Mesendoderm (in vitro differentiated cells): ENCODE results near the gene C11orf98. TPM values are rescaled to one million over a fixed set of nuclear protein-coding genes. Genes with fewer than 3 reads are reported as not detected.
A peak's percentile ranks its signal among the peaks of the same experiment; 100 is the strongest.

Source experiments
- DNase-seq: peaks from one replicate; pipeline ENCODE4 v3.0.0; 2013
- H2AK5ac ChIP-seq: 2 replicates; pipeline ENCODE4 v1.6.1; 2013; ENCODE audit warnings: low read length, inconsistent platforms
- H2BK120ac ChIP-seq: 2 replicates; pipeline ENCODE4 v1.6.1; 2013; ENCODE audit warnings: low read depth, mild to moderate bottlenecking, low read length, moderate library complexity, mixed read lengths
- H2BK15ac ChIP-seq: replicated peaks from 2 replicates; pipeline ENCODE4 v1.6.1; 2013; ENCODE audit warnings: low read depth, mild to moderate bottlenecking, moderate library complexity
- H2BK5ac ChIP-seq: 2 replicates; pipeline ENCODE4 v1.6.1; 2013; ENCODE audit warnings: low read length, inconsistent platforms
- H3K18ac ChIP-seq: 2 replicates; pipeline ENCODE4 v1.6.1; 2013; ENCODE audit warnings: mild to moderate bottlenecking, low read length, mixed read lengths
- H3K23ac ChIP-seq: one replicate; pipeline ENCODE4 v1.6.1; 2013; ENCODE audit warnings: low read length
- H3K27ac ChIP-seq: 2 replicates; pipeline ENCODE4 v1.5.1; 2013; ENCODE audit warnings: low read depth, mild to moderate bottlenecking, inconsistent platforms, low read length, moderate library complexity
- H3K27me3 ChIP-seq: 2 replicates; pipeline ENCODE4 v1.6.1; 2013; ENCODE audit warnings: low read length, control low read depth, mild to moderate bottlenecking, inconsistent platforms; ENCODE audit not compliant: insufficient read depth, poor library complexity
- H3K36me3 ChIP-seq: 2 replicates; pipeline ENCODE4 v1.6.1; 2013; ENCODE audit warnings: low read length, inconsistent platforms; ENCODE audit not compliant: control insufficient read depth, insufficient read depth
- H3K4ac ChIP-seq: one replicate; pipeline ENCODE4 v1.6.1; 2013; ENCODE audit warnings: low read depth, mild to moderate bottlenecking, low read length, moderate library complexity
- H3K4me1 ChIP-seq: 2 replicates; pipeline ENCODE4 v1.6.1; 2013; ENCODE audit warnings: low read depth, low read length, inconsistent platforms; ENCODE audit not compliant: control insufficient read depth
- H3K4me2 ChIP-seq: 2 replicates; pipeline ENCODE4 v1.6.1; 2013; ENCODE audit warnings: low read length
- H3K4me3 ChIP-seq: 2 replicates; pipeline ENCODE4 v1.5.1; 2013; ENCODE audit warnings: mild to moderate bottlenecking, low read length
- H3K56ac ChIP-seq: one replicate; pipeline ENCODE4 v1.6.1; 2013; ENCODE audit warnings: low read length
- H3K79me1 ChIP-seq: 2 replicates; pipeline ENCODE4 v1.6.1; 2013; ENCODE audit warnings: low read length, inconsistent platforms
- H3K79me2 ChIP-seq: 2 replicates; pipeline ENCODE4 v1.6.1; 2013; ENCODE audit warnings: mild to moderate bottlenecking, low read length; ENCODE audit not compliant: control insufficient read depth, insufficient read depth
- H3K9ac ChIP-seq: 2 replicates; pipeline ENCODE4 v1.6.1; 2013; ENCODE audit warnings: low read length, inconsistent platforms
- H4K5ac ChIP-seq: one replicate; pipeline ENCODE4 v1.6.1; 2013; ENCODE audit warnings: low read length
- H4K8ac ChIP-seq: one replicate; pipeline ENCODE4 v1.6.1; 2013; ENCODE audit warnings: low read depth, mild to moderate bottlenecking, control low read depth, low read length, moderate library complexity
- WGBS: extraction: QIAGEN DNeasy Blood & Tissue Kit; methylation state at CpG from one replicate; pipeline ENCODE4 v1.1.7; 2013; ENCODE audit warnings: low lambda C conversion rate, missing lambda C conversion rate; ENCODE audit not compliant: insufficient coverage; ENCODE audit errors: extremely low coverage; 5-methylcytosine and 5-hydroxymethylcytosine counted together
- small RNA-seq: library from polyadenylated mRNA; stranded (forward); fragments of <200 nt; extraction: miRNeasy Mini kit (QIAGEN cat#:217004); gene quantifications from one replicate; pipeline ENCODE3, GENCODE V24; 2013; ENCODE audit not compliant: insufficient read depth

Gene C11orf98

DNA sequence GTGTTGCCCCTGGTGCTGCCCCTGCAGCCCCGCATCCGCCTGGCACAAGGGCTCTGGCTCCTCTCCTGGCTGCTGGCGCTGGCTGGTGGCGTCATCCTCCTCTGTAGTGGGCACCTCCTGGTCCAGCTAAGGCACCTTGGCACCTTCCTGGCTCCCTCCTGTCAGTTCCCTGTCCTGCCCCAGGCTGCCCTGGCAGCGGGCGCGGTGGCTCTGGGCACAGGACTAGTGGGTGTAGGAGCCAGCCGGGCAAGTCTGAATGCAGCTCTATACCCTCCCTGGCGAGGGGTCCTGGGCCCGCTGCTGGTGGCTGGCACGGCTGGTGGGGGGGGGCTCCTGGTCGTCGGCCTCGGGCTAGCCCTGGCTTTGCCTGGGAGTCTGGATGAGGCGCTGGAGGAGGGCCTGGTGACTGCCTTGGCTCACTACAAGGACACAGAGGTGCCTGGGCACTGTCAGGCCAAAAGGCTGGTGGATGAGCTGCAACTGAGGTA, 51.7 kb downstream of the C11orf98 start:
- Histone ChIP-seq H3K27ac (peak overlapping the region; percentile 32), H2BK15ac (no peak overlapping the region), H3K18ac (no peak overlapping the region), H3K27me3 (no peaks in the 10 kb centered on the region), H3K23ac (no peak overlapping the region), H3K4ac (no peak overlapping the region), H3K4me3 (no peak overlapping the region), H3K4me1 (peaks cover 6% of the 10 kb centered on the region), H2BK5ac (no peak overlapping the region), H3K9ac (no peak overlapping the region), H2AK5ac (no peak overlapping the region), H3K56ac (peak overlapping the region; percentile 1), H3K36me3 (no peaks in the 10 kb centered on the region), H2BK120ac (no peak overlapping the region), H4K8ac (no peak overlapping the region), H3K4me2 (no peak overlapping the region), H4K5ac (no peak overlapping the region), H3K79me2 (no peaks in the 10 kb centered on the region), H3K79me1 (no peaks in the 10 kb centered on the region)
- no peak for DNase-seq
- no CpG with 5 or more reads among the region's 15 CpGs for WGBS

Small RNA genes lying within 50 kb of the gene (small RNA-seq; reads per million reads assigned to genes)
- gene SNORA57 = not detected
